Liver (tissue), 9 donors: ENCODE data around the gene GAL. TPM values are rescaled to one million over a fixed set of nuclear protein-coding genes. Genes with fewer than 3 reads are reported as not detected.

Experiments used
- DNase-seq: peaks from one replicate; pipeline ENCODE4 v3.0.0-alpha.2; 2017; ENCODE audit warnings: low spot score
- H3K27ac ChIP-seq, 2 donors: one replicate each; pipeline ENCODE4 v1.7.0; 2013; ENCODE audit warnings: inconsistent platforms in 2 of 2, low read length in 2 of 2, control low read depth in 1 of 2, low read depth in 1 of 2, mild to moderate bottlenecking in 1 of 2
- H3K27me3 ChIP-seq, 4 donors: one replicate each; pipeline versions ENCODE4 v1.6.1 to v1.7.0; 2013; ENCODE audit warnings: low read length in 3 of 4, inconsistent platforms in 1 of 4, mild to moderate bottlenecking in 1 of 4, moderate library complexity in 1 of 4; ENCODE audit not compliant: control insufficient read depth in 4 of 4, insufficient read depth in 4 of 4
- H3K36me3 ChIP-seq, 4 donors: one replicate each; pipeline versions ENCODE4 v1.6.1 to v1.7.0; 2013; ENCODE audit warnings: low read length in 3 of 4, mild to moderate bottlenecking in 3 of 4, low read depth in 1 of 4, moderate library complexity in 1 of 4; ENCODE audit not compliant: control insufficient read depth in 4 of 4, insufficient read depth in 3 of 4
- H3K4me1 ChIP-seq, 4 donors: one replicate each; pipeline versions ENCODE4 v1.6.1 to v1.7.0; 2013; ENCODE audit warnings: low read length in 3 of 4, mild to moderate bottlenecking in 3 of 4, moderate library complexity in 1 of 4; ENCODE audit not compliant: control insufficient read depth in 4 of 4, insufficient read depth in 4 of 4
- H3K4me3 ChIP-seq, 3 donors: one replicate each; pipeline versions ENCODE4 v1.6.1 to v1.7.0; 2013; ENCODE audit warnings: low read length in 3 of 3, control low read depth in 1 of 3, low read depth in 1 of 3, mild to moderate bottlenecking in 1 of 3
- H3K9ac ChIP-seq, 2 donors: one replicate each; pipeline ENCODE4 v1.7.0; 2013; ENCODE audit warnings: low read length in 2 of 2, mild to moderate bottlenecking in 2 of 2, moderate library complexity in 2 of 2, control low read depth in 1 of 2, low read depth in 1 of 2
- H3K9me3 ChIP-seq, 4 donors: one replicate each; pipeline versions ENCODE4 v1.6.1 to v1.7.0; 2013; ENCODE audit warnings: low read length in 3 of 4; ENCODE audit not compliant: control insufficient read depth in 4 of 4
- CTCF ChIP-seq: fragments of 150-350 bp; IDR thresholded peaks from 2 replicates; pipeline ENCODE4 v1.5.1; 2017; ENCODE audit warnings: improper control_type of control experiment, low read depth, low read length; ENCODE audit not compliant: missing input control
- EGR1 ChIP-seq, 2 donors: IDR thresholded peaks; 2 replicates each; pipeline ENCODE4 v1.6.1; 2016 to 2018; ENCODE audit warnings: antibody characterized with exemption in 2 of 2, low read depth in 2 of 2
- FOXA1 ChIP-seq: IDR thresholded peaks from 2 replicates; pipeline ENCODE4 v1.6.1; 2016; ENCODE audit warnings: antibody characterized with exemption
- GABPA ChIP-seq, 2 donors: IDR thresholded peaks in 1 of 2; conservative IDR thresholded peaks in 1 of 2; 2 replicates each; pipeline ENCODE4 v1.6.1; 2016; ENCODE audit warnings: antibody characterized with exemption in 2 of 2, mild to moderate bottlenecking in 1 of 2, moderate library complexity in 1 of 2
- HNF4G ChIP-seq: IDR thresholded peaks from 2 replicates; pipeline ENCODE4 v1.6.1; 2016; ENCODE audit warnings: antibody characterized with exemption
- NR2F2 ChIP-seq: IDR thresholded peaks from 2 replicates; pipeline ENCODE4 v1.6.1; 2016; ENCODE audit warnings: antibody characterized with exemption
- RXRA ChIP-seq, 2 donors: IDR thresholded peaks; 2 replicates each; pipeline ENCODE4 v1.6.1; 2017 to 2018; ENCODE audit warnings: antibody characterized with exemption in 2 of 2, mild to moderate bottlenecking in 1 of 2
- TAF1 ChIP-seq: conservative IDR thresholded peaks from 2 replicates; pipeline ENCODE4 v1.6.1; 2016; ENCODE audit warnings: antibody characterized with exemption, mild to moderate bottlenecking
- ZBTB33 ChIP-seq: IDR thresholded peaks from 2 replicates; pipeline ENCODE4 v1.6.1; 2016; ENCODE audit warnings: antibody characterized with exemption
- WGBS: extraction: QIAGEN DNeasy Blood & Tissue Kit; methylation state at CpG from one replicate; pipeline ENCODE4 v1.1.7; 2013; 5-methylcytosine and 5-hydroxymethylcytosine counted together
- polyA plus RNA-seq, 2 donors: library from polyadenylated mRNA; stranded (reverse) in 1 of 2; unstranded in 1 of 2; fragments of 200-250 nt in 1 of 2; fragments of >200 nt in 1 of 2; fragmentation: Nextera tagmentation in 1 of 2; extraction: Ambion mirVana in 1 of 2; gene quantifications; one replicate each; pipeline versions ENCODE4 v1.2.1 to v1.2.3, GENCODE V29; 2013 to 2015
- total RNA-seq, 2 donors: library from RNA; depleted of rRNA; stranded (reverse); fragments of >200 nt; gene quantifications; one replicate each; pipeline ENCODE4 v1.2.3, GENCODE V29; 2014
- donor health status: healthy.
- donor health status: healthy.
- donor health status: healthy.
- donor health status: healthy.
- donor health status: healthy.

The GAL gene
- total and polyA plus RNA-seq, 4 donors, result 0.47 TPM; not detected in 3

GRCh38 chr11:68707527-68707926, 23.2 kb downstream of the GAL start:
- 94% methylated on average over 7 of the region's 7 CpGs for WGBS
- H3K9ac ChIP-seq, result no peak overlapping the region
- no peaks in the 10 kb centered on the region for H3K36me3 ChIP-seq
- TF ChIP-seq CTCF (no peak), RXRA (IDR thresholded peaks at IDR 0.05) (no peak), GABPA (IDR thresholded peaks at IDR 0.05 in 1 of 2, conservative IDR thresholded peaks at IDR 0.05 in 1 of 2) (no peak), FOXA1 (no peak), HNF4G (no peak)
- no peak overlapping the region for H3K4me3 ChIP-seq
- H3K27me3 ChIP-seq, result peaks cover 0 to 2% (median 0%) of the 10 kb centered on the region in 4 donors
- H3K27ac ChIP-seq, result no peak overlapping the region
- H3K9me3 ChIP-seq, result no peaks in the 10 kb centered on the region
- H3K4me1 ChIP-seq, result no peaks in the 10 kb centered on the region
- no peak for DNase-seq

GRCh38 chr11:68709062-68709461, 24.7 kb downstream of the GAL start:
- H3K36me3 ChIP-seq, result no peaks in the 10 kb centered on the region
- DNase-seq, result no peak
- no peaks in the 10 kb centered on the region for H3K9me3 ChIP-seq
- H3K4me3 ChIP-seq, result no peak overlapping the region
- H3K9ac ChIP-seq, result no peak overlapping the region
- H3K27me3 ChIP-seq, result no peaks in the 10 kb centered on the region
- H3K27ac ChIP-seq, result no peak overlapping the region
- H3K4me1 ChIP-seq, result no peaks in the 10 kb centered on the region
- no peak for TF ChIP-seq NR2F2
- TF ChIP-seq CTCF, result no peak
- no peak for TF ChIP-seq ZBTB33
- no peak for TF ChIP-seq EGR1 (IDR thresholded peaks at IDR 0.05; ENCODE audit: low read depth in 2 of 2)
- WGBS, result 85% methylated on average over 12 of the region's 12 CpGs

- Histone ChIP-seq H3K27ac (no peak overlapping the region), H3K36me3 (no peaks in the 10 kb centered on the region)
- WGBS, result 89% methylated on average over 11 of the region's 11 CpGs
These were observed 26.1 kb downstream of the GAL start for GRCh38 chr11:68710409-68710808.

More at GRCh38 chr11:68710409-68710808, 26.1 kb downstream of the GAL start:
- Histone ChIP-seq H3K9me3 (no peaks in the 10 kb centered on the region), H3K9ac (no peak overlapping the region), H3K4me3 (no peak overlapping the region), H3K4me1 (no peaks in the 10 kb centered on the region), H3K27me3 (no peaks in the 10 kb centered on the region)
- DNase-seq, result no peak
- TF ChIP-seq NR2F2, result no peak
- no peak for TF ChIP-seq GABPA (IDR thresholded peaks at IDR 0.05 in 1 of 2, conservative IDR thresholded peaks at IDR 0.05 in 1 of 2)
- no peak for TF ChIP-seq TAF1
